ENCODE measurements around the gene DLGAP4. TPM values are rescaled to one million over a fixed set of nuclear protein-coding genes. Genes with fewer than 3 reads are reported as not detected.

Gene DLGAP4
- total and polyA plus RNA-seq, 2 of the 8 experiments (the other 6 are each of a cell fraction or from before 2014, with no cell fraction given): 41.2 to 57.2 TPM

DNA sequence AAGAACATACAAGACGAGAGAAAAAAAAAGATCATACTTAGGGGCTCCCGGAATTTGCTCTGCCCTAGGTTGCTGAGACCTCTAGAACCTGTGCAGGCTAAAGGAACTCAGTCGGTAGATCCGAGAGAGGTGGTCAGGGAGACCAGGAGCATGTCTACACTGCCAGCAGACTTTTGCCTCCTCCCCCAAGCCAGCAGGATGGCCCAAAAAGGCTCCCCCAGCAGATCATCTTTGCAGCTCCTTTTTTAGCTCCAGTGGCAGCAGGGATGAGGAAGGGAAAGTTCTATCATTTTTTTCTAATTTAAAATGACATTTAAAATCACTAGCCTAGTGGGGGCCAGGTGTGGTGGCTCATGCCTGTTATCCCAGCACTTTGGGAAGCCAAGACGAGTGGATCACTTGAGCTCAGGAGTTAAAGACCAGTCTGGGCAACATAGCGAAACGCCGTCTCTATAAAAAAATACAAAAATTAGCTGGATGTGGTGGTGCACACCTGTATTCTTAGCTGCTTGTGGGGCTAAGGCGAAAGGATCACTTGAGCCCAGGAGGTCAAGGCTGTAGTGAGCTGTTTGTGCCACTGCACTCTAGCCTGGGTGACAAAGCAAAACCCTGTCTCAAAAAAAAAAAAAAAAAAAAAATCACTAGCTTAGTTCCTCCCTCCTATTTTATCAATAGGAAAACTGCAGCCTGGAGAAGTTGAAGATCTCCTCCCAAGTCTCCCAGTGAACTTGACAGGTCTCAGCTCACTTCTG, 165.9 kb downstream of the DLGAP4 start:
- H3K23ac ChIP-seq (ENCODE audit: insufficient read length): no peak overlapping the region
- no peaks in the 10 kb centered on the region for H3K27me3 ChIP-seq (replicated peaks in 1 of 4; ENCODE audit: control insufficient read depth in 3 of 4, extremely low read depth in 1 of 4, insufficient read depth in 3 of 4, low read length in 3 of 4)
- 0 out of 4 replicates have a peak overlapping the region, but pooled peaks of 1 of the 2 experiments have one; percentile 13 for H3K4me2 ChIP-seq (ENCODE audit: insufficient read depth in 1 of 2, low read depth in 2 of 2, low read length in 2 of 2)
- H2AK5ac ChIP-seq (ENCODE audit: low read depth, low read length): no peak overlapping the region
- ChIA-PET CTCF (ENCODE audit: partially characterized antibody) (interaction anchor here (0.8 to 3.3 kb wide), 9 partner anchors 8 to 316 kb away, joined by 3 to 22 read pairs (median 5); no protein-coding TSS in a partner anchor), POLR2A (ENCODE audit: partially characterized antibody) (interaction anchor here (0.6 to 2.7 kb wide), 10 partner anchors 10 to 736 kb away, joined by 3 to 11 read pairs (median 3); no protein-coding TSS in a partner anchor)
- no peaks in the 10 kb centered on the region for H3K36me3 ChIP-seq (ENCODE audit: control insufficient read depth in 2 of 4, insufficient read depth in 4 of 4, low read length in 3 of 4)
- H3K23me2 ChIP-seq (ENCODE audit: low read depth, low read length): no peaks in the 10 kb centered on the region
- FAIRE-seq (no peak), DNase-seq (ENCODE audit: low read depth in 1 of 2, low spot score in 2 of 2) (no peak)
- H2BK5ac ChIP-seq (ENCODE audit: low read depth, low read length): no peak overlapping the region
- TF ChIP-seq SIX5 (IDR thresholded peaks at IDR 0.05; ENCODE audit: low read depth, low read length) (no peak), CBX8 (IDR thresholded peaks at IDR 0.05; ENCODE audit: borderline replicate concordance, low read depth, low read length) (no peak), POU5F1 (IDR thresholded peaks at IDR 0.05; ENCODE audit: low read depth, low read length) (no peak)
- H3K56ac ChIP-seq (replicated peaks; ENCODE audit: insufficient read length, low read depth, low read length): no peak overlapping the region
- H3K18ac ChIP-seq (ENCODE audit: extremely low read depth, low read length): no peak overlapping the region
- H3K9ac ChIP-seq (replicated peaks in 1 of 4; ENCODE audit: extremely low read depth in 1 of 4, low read depth in 3 of 4, low read length in 3 of 4): no peak overlapping the region
- H2BK20ac ChIP-seq (ENCODE audit: low read length): no peak overlapping the region
- H3K14ac ChIP-seq (ENCODE audit: insufficient read length): no peak overlapping the region
- H3K79me2 ChIP-seq (ENCODE audit: control insufficient read depth in 1 of 2, insufficient read depth in 2 of 2, low read length in 2 of 2): peaks cover 4 to 64% of the 10 kb centered on the region in 2 experiments
- H4K91ac ChIP-seq (replicated peaks; ENCODE audit: insufficient read length, low read length): no peak overlapping the region
- H2BK15ac ChIP-seq (ENCODE audit: low read length): no peak overlapping the region
- H3K27ac ChIP-seq (ENCODE audit: low read depth, low read length): no peak overlapping the region
- H3K9me3 ChIP-seq (ENCODE audit: insufficient read depth in 2 of 2, low read depth in 1 of 2, low read length in 1 of 2): no peaks in the 10 kb centered on the region
- H4K8ac ChIP-seq (ENCODE audit: extremely low read depth, insufficient read depth, low read length): no peak overlapping the region
- peaks cover 0 to 9% (median 5%) of the 10 kb centered on the region in 4 experiments; a peak in 4 of 7 replicates for H3K4me1 ChIP-seq (replicated peaks in 1 of 4; ENCODE audit: control insufficient read depth in 3 of 4, insufficient read depth in 4 of 4, low read length in 3 of 4)
- 91% methylated on average over 9 of the region's 9 CpGs; no CpG with 5 or more reads in 1 of the 2 experiments for WGBS, 2 experiments (ENCODE audit: extremely low coverage in 1 of 2, insufficient coverage in 1 of 2, insufficient read length in 1 of 2, insufficient replicate concordance in 2 of 2, low coverage in 1 of 2, low lambda C conversion rate in 2 of 2, missing lambda C conversion rate in 1 of 2)
- no peak overlapping the region for H2AFZ ChIP-seq (ENCODE audit: low read length)
- no peak overlapping the region for H3K4me3 ChIP-seq (ENCODE audit: extremely low read depth in 1 of 4, insufficient read depth in 2 of 4, low read depth in 3 of 4, low read length in 4 of 4)
- peaks cover 20 to 29% of the 10 kb centered on the region in 2 experiments for H4K20me1 ChIP-seq (replicated peaks in 1 of 2; ENCODE audit: control insufficient read depth in 1 of 2, insufficient read depth in 2 of 2, low read length in 2 of 2)
- no peak overlapping the region for H2BK12ac ChIP-seq (ENCODE audit: low read depth, low read length)
- H2BK120ac ChIP-seq (replicated peaks; ENCODE audit: low read depth, low read length): no peak overlapping the region
- H4K5ac ChIP-seq (ENCODE audit: insufficient read length, low read depth, low read length): no peak overlapping the region
- H3K79me1 ChIP-seq (ENCODE audit: low read depth, low read length): peaks cover 20% of the 10 kb centered on the region
- H3K4ac ChIP-seq (replicated peaks; ENCODE audit: insufficient read length, low read depth, low read length): no peak overlapping the region

Data from H1 (cell line).